ENCODE results near the gene PPP3R1.

The PPP3R1 gene

DNA sequence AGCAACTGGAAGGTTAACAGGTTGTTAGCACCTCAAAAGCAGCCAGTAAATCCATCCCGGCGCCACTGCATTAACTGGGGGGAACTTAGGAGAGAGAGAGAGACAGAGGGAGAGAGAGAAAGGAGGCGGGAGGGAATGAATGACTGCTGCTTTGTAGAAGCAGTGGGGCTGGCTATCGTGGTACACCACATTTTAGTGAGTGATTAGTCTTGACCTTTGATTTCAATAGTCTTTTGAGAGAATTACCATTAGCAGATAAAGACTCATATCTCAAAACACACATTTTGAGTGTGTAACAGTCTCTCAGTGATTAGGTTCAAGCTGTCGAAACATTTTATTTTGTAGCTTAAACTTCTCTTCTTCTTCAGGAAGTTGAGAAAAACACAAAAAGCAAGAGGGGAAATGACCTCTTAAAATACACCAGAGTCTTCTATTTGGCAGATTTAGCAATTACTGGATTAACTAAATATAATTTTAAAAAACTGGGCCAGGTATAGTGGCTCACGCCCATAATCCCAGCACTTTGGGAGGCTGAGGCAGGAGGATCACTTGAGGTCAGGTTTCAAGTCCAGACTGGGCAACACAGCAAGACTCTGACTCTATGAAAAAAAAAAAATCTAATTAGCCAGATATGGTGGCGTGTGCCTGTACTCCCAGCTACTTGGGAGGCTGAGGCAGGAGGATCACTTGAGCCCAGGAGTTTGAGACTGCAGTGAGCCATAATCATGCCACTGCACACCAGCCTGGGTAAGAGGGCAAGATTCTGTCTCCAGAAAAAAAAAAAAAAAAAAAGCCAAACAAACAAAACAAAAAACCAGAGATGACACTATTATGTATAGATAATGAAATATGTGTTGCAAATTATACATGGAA, 116.6 kb downstream of the PPP3R1 start:
- no peak for DNase-seq

GRCh38 chr2:68134554-68134953, 117.8 kb downstream of the PPP3R1 start:
- no peak for DNase-seq

GRCh38 chr2:68134120-68134519, 118.2 kb downstream of the PPP3R1 start:
- no peak for DNase-seq

All from effector CD8-positive, alpha-beta T cell (primary cell).